GM12864 (cell line): Measurements from ENCODE around the gene CUEDC2.

Experiments used
- DNase-seq: peaks from one replicate; pipeline ENCODE4 v3.0.0-alpha.2; 2011; ENCODE audit warnings: low read depth
- H3K4me3 ChIP-seq: 2 replicates; pipeline ENCODE4 v1.5.1; 2011; ENCODE audit warnings: mild to moderate bottlenecking, low read depth, low read length, control low read depth
- CTCF ChIP-seq: IDR thresholded peaks from 2 replicates; pipeline ENCODE4 v1.5.1; 2011; ENCODE audit warnings: low read depth, mild to moderate bottlenecking, moderate library complexity, low read length, control low read depth, inconsistent platforms; ENCODE audit errors: missing control alignments

Gene CUEDC2

GRCh38 chr10:102384053-102384452, 48.3 kb downstream of the CUEDC2 start:
- TF ChIP-seq CTCF = peak; percentile 52
- no peak for DNase-seq
- H3K4me3 ChIP-seq = no peak overlapping the region

- H3K4me3 ChIP-seq = no peak overlapping the region
- no peak for DNase-seq
- no peak for TF ChIP-seq CTCF
Measured at GRCh38 chr10:102382871-102383270, 49.5 kb downstream of the CUEDC2 start.

- TF ChIP-seq CTCF = no peak
- H3K4me3 ChIP-seq = no peak overlapping the region
- DNase-seq = no peak
Measured at GRCh38 chr10:102381983-102382382, 50.4 kb downstream of the CUEDC2 start.

- no peak for DNase-seq
- no peak overlapping the region for H3K4me3 ChIP-seq
- no peak for TF ChIP-seq CTCF
Measured at GRCh38 chr10:102379383-102379782, 53.0 kb downstream of the CUEDC2 start.

- H3K4me3 ChIP-seq = no peak overlapping the region
- no peak for TF ChIP-seq CTCF
Measured at GRCh38 chr10:102376901-102377300, 55.5 kb downstream of the CUEDC2 start.

GRCh38 chr10:102375867-102376266, 56.5 kb downstream of the CUEDC2 start:
- no peak overlapping the region for H3K4me3 ChIP-seq
- TF ChIP-seq CTCF = no peak
- DNase-seq = no peak

More at GRCh38 chr10:102376901-102377300, 55.5 kb downstream of the CUEDC2 start:
- DNase-seq = no peak

GRCh38 chr10:102375250-102375649, 57.1 kb downstream of the CUEDC2 start:
- DNase-seq = no peak
- peak; percentile 11 for TF ChIP-seq CTCF
- H3K4me3 ChIP-seq = no peak overlapping the region
